ENCODE data around the gene PRSS53.

Gene PRSS53

DNA sequence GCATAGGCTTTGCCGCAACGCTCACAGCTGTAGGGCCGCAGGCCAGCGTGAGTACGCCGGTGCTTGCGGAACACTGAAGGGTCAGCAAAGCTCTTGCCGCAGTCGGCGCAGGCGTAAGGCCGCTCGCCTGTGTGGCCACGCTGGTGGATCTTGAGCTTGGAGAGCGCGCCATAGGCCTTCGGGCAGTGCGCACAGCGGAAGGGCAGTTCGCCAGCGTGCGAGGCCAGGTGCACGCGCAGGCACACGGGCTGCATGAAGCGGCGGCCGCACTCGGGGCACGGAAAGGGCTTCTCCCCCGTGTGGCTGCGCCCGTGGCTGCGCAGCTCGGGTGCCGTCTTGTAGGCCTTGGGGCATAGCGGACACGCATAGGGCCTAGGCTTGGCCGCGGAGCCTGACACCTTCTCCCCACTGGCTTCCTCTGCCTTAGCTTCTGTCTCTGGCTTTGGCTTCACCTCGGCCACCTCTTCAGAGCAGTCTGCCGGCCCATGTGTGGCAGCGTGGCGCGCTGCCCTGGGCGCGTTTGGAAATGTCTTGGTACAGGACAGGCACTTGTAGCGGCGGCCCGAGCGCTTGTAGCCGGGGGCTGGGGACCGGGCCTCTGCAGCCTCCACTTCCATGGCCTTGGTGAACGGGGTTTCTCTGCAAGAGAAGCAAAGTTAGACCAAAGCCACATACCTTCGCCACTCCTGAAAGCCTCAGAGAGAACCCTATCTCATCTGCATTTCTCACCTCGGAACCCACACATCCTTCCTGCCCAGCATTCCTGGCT lies 24.7 kb downstream of the PRSS53 start:
- H3K36me3 ChIP-seq (ENCODE audit: insufficient read depth, insufficient read length, low read length) = peaks cover 54% of the 10 kb centered on the region
- DNase-seq (ENCODE audit: low read depth, low spot score) = no peak
- no peak overlapping the region for H3K4me3 ChIP-seq (ENCODE audit: insufficient read length, low read depth)
- H3K4me1 ChIP-seq (ENCODE audit: insufficient read depth, insufficient read length) = no peaks in the 10 kb centered on the region
- no peak for TF ChIP-seq YY1 (IDR thresholded peaks at IDR 0.05; ENCODE audit: insufficient read depth, insufficient read length)
- TF ChIP-seq SUZ12 (IDR thresholded peaks at IDR 0.05; ENCODE audit: extremely low read depth, insufficient read depth, insufficient read length) = no peak
- TF ChIP-seq ZNF274 (IDR thresholded peaks at IDR 0.05; ENCODE audit: low read depth, low read length) = no peak
- H3K9ac ChIP-seq (ENCODE audit: insufficient read length, low read depth) = no peak overlapping the region
- no peaks in the 10 kb centered on the region for H3K27me3 ChIP-seq (ENCODE audit: insufficient read depth, insufficient read length)
- no peaks in the 10 kb centered on the region for H3K9me3 ChIP-seq (ENCODE audit: insufficient read depth, low read length)

GRCh38 chr16:31063495-31063842 lies 25.3 kb downstream of the PRSS53 start:
- Histone ChIP-seq H3K9me3 (ENCODE audit: insufficient read depth, low read length) (no peaks in the 10 kb centered on the region), H3K36me3 (ENCODE audit: insufficient read depth, insufficient read length, low read length) (peaks cover 54% of the 10 kb centered on the region), H3K27me3 (ENCODE audit: insufficient read depth, insufficient read length) (no peaks in the 10 kb centered on the region), H3K4me3 (ENCODE audit: insufficient read length, low read depth) (no peak overlapping the region), H3K9ac (ENCODE audit: insufficient read length, low read depth) (no peak overlapping the region), H3K4me1 (ENCODE audit: insufficient read depth, insufficient read length) (no peaks in the 10 kb centered on the region)
- no peak for TF ChIP-seq ZNF274 (IDR thresholded peaks at IDR 0.05; ENCODE audit: low read depth, low read length)
- TF ChIP-seq YY1 (IDR thresholded peaks at IDR 0.05; ENCODE audit: insufficient read depth, insufficient read length) = no peak
- no peak for TF ChIP-seq SUZ12 (IDR thresholded peaks at IDR 0.05; ENCODE audit: extremely low read depth, insufficient read depth, insufficient read length)
- no peak for DNase-seq (ENCODE audit: low read depth, low spot score)

GRCh38 chr16:31061813-31062440 lies 26.8 kb downstream of the PRSS53 start:
- H3K9me3 ChIP-seq (ENCODE audit: insufficient read depth, low read length) = no peaks in the 10 kb centered on the region
- no peak for DNase-seq (ENCODE audit: low read depth, low spot score)
- no peaks in the 10 kb centered on the region for H3K4me1 ChIP-seq (ENCODE audit: insufficient read depth, insufficient read length)
- no peak overlapping the region for H3K4me3 ChIP-seq (ENCODE audit: insufficient read length, low read depth)
- TF ChIP-seq SUZ12 (IDR thresholded peaks at IDR 0.05; ENCODE audit: extremely low read depth, insufficient read depth, insufficient read length) (no peak), YY1 (IDR thresholded peaks at IDR 0.05; ENCODE audit: insufficient read depth, insufficient read length) (no peak), ZNF274 (IDR thresholded peaks at IDR 0.05; ENCODE audit: low read depth, low read length) (no peak)
- H3K36me3 ChIP-seq (ENCODE audit: insufficient read depth, insufficient read length, low read length) = peaks cover 53% of the 10 kb centered on the region
- H3K9ac ChIP-seq (ENCODE audit: insufficient read length, low read depth) = no peak overlapping the region
- no peaks in the 10 kb centered on the region for H3K27me3 ChIP-seq (ENCODE audit: insufficient read depth, insufficient read length)

GRCh38 chr16:31061126-31061812 lies 27.5 kb downstream of the PRSS53 start:
- Histone ChIP-seq H3K4me1 (ENCODE audit: insufficient read depth, insufficient read length) (no peaks in the 10 kb centered on the region), H3K9me3 (ENCODE audit: insufficient read depth, low read length) (no peaks in the 10 kb centered on the region), H3K9ac (ENCODE audit: insufficient read length, low read depth) (no peak overlapping the region), H3K27me3 (ENCODE audit: insufficient read depth, insufficient read length) (no peaks in the 10 kb centered on the region), H3K36me3 (ENCODE audit: insufficient read depth, insufficient read length, low read length) (peaks cover 50% of the 10 kb centered on the region), H3K4me3 (ENCODE audit: insufficient read length, low read depth) (no peak overlapping the region)
- no peak for DNase-seq (ENCODE audit: low read depth, low spot score)
- TF ChIP-seq YY1 (IDR thresholded peaks at IDR 0.05; ENCODE audit: insufficient read depth, insufficient read length) (no peak), ZNF274 (IDR thresholded peaks at IDR 0.05; ENCODE audit: low read depth, low read length) (no peak), SUZ12 (IDR thresholded peaks at IDR 0.05; ENCODE audit: extremely low read depth, insufficient read depth, insufficient read length) (no peak)

DNA sequence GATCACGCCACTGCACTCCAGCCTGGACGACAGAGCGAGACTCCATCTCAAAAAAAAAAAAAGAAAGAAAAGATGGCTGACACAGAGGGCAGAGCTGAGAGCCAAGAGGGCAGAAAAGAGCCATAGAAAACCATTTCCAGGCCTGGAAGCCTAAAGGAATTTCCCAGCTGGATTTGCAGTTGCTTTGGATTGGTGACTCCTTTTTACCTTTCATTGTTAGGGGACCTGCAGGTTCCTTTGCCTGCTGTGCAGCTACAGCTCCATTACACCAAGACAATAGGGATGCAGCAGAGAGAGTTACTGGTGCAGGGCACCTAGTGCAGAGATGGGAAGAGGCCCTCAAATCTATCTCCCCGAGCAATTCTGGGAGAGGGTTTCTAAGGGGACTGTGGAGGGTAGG lies 33.1 kb downstream of the PRSS53 start:
- TF ChIP-seq YY1 (IDR thresholded peaks at IDR 0.05; ENCODE audit: insufficient read depth, insufficient read length) = no peak
- no peak for TF ChIP-seq SUZ12 (IDR thresholded peaks at IDR 0.05; ENCODE audit: extremely low read depth, insufficient read depth, insufficient read length)
- TF ChIP-seq ZNF274 (IDR thresholded peaks at IDR 0.05; ENCODE audit: low read depth, low read length) = no peak
- no peak for DNase-seq (ENCODE audit: low read depth, low spot score)

GRCh38 chr16:31052114-31052513 lies 36.6 kb downstream of the PRSS53 start:
- Histone ChIP-seq H3K27me3 (ENCODE audit: insufficient read depth, insufficient read length) (no peaks in the 10 kb centered on the region), H3K4me3 (ENCODE audit: insufficient read length, low read depth) (no peak overlapping the region), H3K9me3 (ENCODE audit: insufficient read depth, low read length) (no peaks in the 10 kb centered on the region), H3K9ac (ENCODE audit: insufficient read length, low read depth) (no peak overlapping the region), H3K4me1 (ENCODE audit: insufficient read depth, insufficient read length) (peaks cover 7% of the 10 kb centered on the region), H3K36me3 (ENCODE audit: insufficient read depth, insufficient read length, low read length) (no peaks in the 10 kb centered on the region)
- no peak for TF ChIP-seq SUZ12 (IDR thresholded peaks at IDR 0.05; ENCODE audit: extremely low read depth, insufficient read depth, insufficient read length)
- TF ChIP-seq YY1 (IDR thresholded peaks at IDR 0.05; ENCODE audit: insufficient read depth, insufficient read length) = no peak
- DNase-seq (ENCODE audit: low read depth, low spot score) = no peak

More for the DNA sequence above, 33.1 kb downstream of the PRSS53 start:
- no peak overlapping the region for H3K4me3 ChIP-seq (ENCODE audit: insufficient read length, low read depth)
- H3K36me3 ChIP-seq (ENCODE audit: insufficient read depth, insufficient read length, low read length) = peaks cover 16% of the 10 kb centered on the region
- no peaks in the 10 kb centered on the region for H3K27me3 ChIP-seq (ENCODE audit: insufficient read depth, insufficient read length)
- H3K4me1 ChIP-seq (ENCODE audit: insufficient read depth, insufficient read length) = peaks cover 2% of the 10 kb centered on the region
- no peaks in the 10 kb centered on the region for H3K9me3 ChIP-seq (ENCODE audit: insufficient read depth, low read length)
- H3K9ac ChIP-seq (ENCODE audit: insufficient read length, low read depth) = no peak overlapping the region
